Uterus (tissue), 2 donors: ENCODE data around the gene ARHGEF28.

Experiments used
- CTCF ChIP-seq, 4 experiments: fragments of 200-600 bp in 2 of 4; fragments of 450-650 bp in 2 of 4; sonication (generic) in 2 of 4; IDR thresholded peaks; one replicate each; pipeline ENCODE4 v1.5.1; 2016 to 2019; ENCODE audit warnings: antibody characterized with exemption in 4 of 4, mild to moderate bottlenecking in 2 of 4, moderate library complexity in 1 of 4
- POLR2A ChIP-seq, 2 donors: fragments of 450-650 bp; IDR thresholded peaks; one replicate each; pipeline ENCODE4 v1.6.1; 2016; ENCODE audit warnings: antibody characterized with exemption in 2 of 2, mild to moderate bottlenecking in 1 of 2, moderate library complexity in 1 of 2

GRCh38 chr5:73678807-73679206 lies 52.8 kb downstream of the ARHGEF28 start:
- TF ChIP-seq CTCF (IDR thresholded peaks at IDR 0.05) (no peak), POLR2A (IDR thresholded peaks at IDR 0.05) (no peak)
